ENCODE results near the gene SH3RF2. TPM values are rescaled to one million over a fixed set of nuclear protein-coding genes. Genes with fewer than 3 reads are reported as not detected.
A peak's percentile ranks its signal among the peaks of the same experiment; 100 is the strongest.

Gene SH3RF2
- total RNA-seq, 1 donor from 2014 or later, result not detected

DNA sequence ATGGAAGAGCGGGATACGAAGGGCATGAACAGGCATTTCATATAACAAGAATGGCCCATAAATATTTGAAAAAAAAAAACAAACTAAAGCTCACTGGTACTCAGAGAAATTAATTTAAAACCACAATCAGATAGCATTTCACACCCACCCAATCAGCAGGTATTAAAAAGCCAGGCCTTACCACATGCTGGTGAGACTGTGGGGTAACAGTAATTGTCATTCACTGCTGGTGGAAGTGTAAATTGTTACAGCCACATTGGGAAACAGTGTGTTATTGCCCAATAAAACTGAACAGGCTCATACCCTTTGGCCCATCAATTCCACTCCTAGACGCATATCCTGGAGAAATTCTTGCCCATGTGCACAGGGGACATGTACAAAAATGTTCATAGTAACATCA is 103.0 kb downstream of the SH3RF2 start:
- H3K9me3 Mint-ChIP-seq (ENCODE audit: unreplicated experiment), result no peaks in the 10 kb centered on the region
- no peak overlapping the region for H3K27ac Mint-ChIP-seq (ENCODE audit: unreplicated experiment)
- no peak for DNase-seq
- TF ChIP-seq, protein P1, sequence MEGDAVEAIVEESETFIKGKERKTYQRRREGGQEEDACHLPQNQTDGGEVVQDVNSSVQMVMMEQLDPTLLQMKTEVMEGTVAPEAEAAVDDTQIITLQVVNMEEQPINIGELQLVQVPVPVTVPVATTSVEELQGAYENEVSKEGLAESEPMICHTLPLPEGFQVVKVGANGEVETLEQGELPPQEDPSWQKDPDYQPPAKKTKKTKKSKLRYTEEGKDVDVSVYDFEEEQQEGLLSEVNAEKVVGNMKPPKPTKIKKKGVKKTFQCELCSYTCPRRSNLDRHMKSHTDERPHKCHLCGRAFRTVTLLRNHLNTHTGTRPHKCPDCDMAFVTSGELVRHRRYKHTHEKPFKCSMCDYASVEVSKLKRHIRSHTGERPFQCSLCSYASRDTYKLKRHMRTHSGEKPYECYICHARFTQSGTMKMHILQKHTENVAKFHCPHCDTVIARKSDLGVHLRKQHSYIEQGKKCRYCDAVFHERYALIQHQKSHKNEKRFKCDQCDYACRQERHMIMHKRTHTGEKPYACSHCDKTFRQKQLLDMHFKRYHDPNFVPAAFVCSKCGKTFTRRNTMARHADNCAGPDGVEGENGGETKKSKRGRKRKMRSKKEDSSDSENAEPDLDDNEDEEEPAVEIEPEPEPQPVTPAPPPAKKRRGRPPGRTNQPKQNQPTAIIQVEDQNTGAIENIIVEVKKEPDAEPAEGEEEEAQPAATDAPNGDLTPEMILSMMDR (IDR thresholded peaks at IDR 0.05; ENCODE audit: partially characterized antibody, unreplicated experiment), result no peak
- no peaks in the 10 kb centered on the region for H3K27me3 Mint-ChIP-seq (ENCODE audit: unreplicated experiment)
- H3K36me3 Mint-ChIP-seq (ENCODE audit: unreplicated experiment), result no peaks in the 10 kb centered on the region
- no peak overlapping the region for H3K4me3 Mint-ChIP-seq (ENCODE audit: unreplicated experiment)
- H3K4me1 Mint-ChIP-seq (ENCODE audit: low read depth, unreplicated experiment), result no peaks in the 10 kb centered on the region

DNA sequence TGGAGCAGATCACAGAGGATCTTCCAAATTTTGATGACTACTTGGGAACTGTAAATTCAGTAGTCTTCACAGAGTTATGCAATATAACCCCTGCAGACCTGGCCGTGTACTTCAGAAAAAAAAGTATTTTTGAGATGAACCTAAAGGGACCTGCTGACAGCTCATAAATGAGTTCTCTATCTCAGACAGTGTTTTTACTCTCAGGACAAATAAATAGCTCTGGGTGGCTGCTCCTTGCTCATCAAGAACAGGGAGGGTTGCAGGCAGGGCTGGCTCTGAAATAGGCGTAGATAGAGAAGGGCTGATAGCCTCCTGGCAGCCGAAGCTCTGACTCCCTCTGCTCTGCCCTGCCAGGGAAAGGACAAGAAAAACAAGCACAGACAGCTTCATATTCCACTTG is 104.1 kb downstream of the SH3RF2 start:
- DNase-seq, result no peak
- no peaks in the 10 kb centered on the region for H3K4me1 Mint-ChIP-seq (ENCODE audit: low read depth, unreplicated experiment)
- H3K4me3 Mint-ChIP-seq (ENCODE audit: unreplicated experiment), result no peak overlapping the region
- H3K27me3 Mint-ChIP-seq (ENCODE audit: unreplicated experiment), result no peaks in the 10 kb centered on the region
- no peak overlapping the region for H3K27ac Mint-ChIP-seq (ENCODE audit: unreplicated experiment)
- H3K36me3 Mint-ChIP-seq (ENCODE audit: unreplicated experiment), result no peaks in the 10 kb centered on the region
- TF ChIP-seq, protein P1 (IDR thresholded peaks at IDR 0.05; ENCODE audit: partially characterized antibody, unreplicated experiment), result no peak
- H3K9me3 Mint-ChIP-seq (ENCODE audit: unreplicated experiment), result no peaks in the 10 kb centered on the region

DNA sequence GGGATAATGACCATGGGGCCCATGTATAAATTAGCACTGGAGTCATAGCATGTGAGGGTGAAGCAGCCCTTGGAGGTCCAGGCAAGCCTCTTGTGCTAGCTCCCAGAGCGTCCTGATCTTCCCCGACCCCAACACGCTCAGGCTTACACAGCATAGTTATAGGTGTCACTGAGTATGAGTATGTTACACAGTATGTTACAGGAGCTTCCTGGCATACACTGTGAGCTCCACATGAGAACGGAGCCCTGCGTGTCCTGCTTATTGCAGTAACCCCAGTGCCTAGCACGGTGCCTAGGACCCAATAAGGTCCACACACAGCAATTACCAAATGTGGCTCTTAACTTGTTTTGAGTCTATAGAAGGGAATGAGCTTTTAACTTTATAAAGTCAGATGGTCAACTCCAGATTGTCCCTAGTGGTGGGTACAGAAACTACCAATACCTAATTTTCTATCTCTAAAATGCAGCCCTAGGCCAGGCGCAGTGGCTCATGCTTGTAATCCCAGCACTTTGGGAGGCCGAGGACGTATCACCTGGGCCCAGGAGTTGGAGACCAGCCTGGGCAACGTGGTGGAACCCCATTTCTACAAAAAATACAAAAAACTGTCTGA is 104.9 kb downstream of the SH3RF2 start:
- H3K27ac Mint-ChIP-seq (ENCODE audit: unreplicated experiment), result no peak overlapping the region
- H3K27me3 Mint-ChIP-seq (ENCODE audit: unreplicated experiment), result no peaks in the 10 kb centered on the region
- TF ChIP-seq, protein P1 (IDR thresholded peaks at IDR 0.05; ENCODE audit: partially characterized antibody, unreplicated experiment), result peak; percentile 72
- DNase-seq, result no peak
- H3K4me1 Mint-ChIP-seq (ENCODE audit: low read depth, unreplicated experiment), result no peaks in the 10 kb centered on the region
- no peaks in the 10 kb centered on the region for H3K9me3 Mint-ChIP-seq (ENCODE audit: unreplicated experiment)
- no peak overlapping the region for H3K4me3 Mint-ChIP-seq (ENCODE audit: unreplicated experiment)
- H3K36me3 Mint-ChIP-seq (ENCODE audit: unreplicated experiment), result no peaks in the 10 kb centered on the region

DNA sequence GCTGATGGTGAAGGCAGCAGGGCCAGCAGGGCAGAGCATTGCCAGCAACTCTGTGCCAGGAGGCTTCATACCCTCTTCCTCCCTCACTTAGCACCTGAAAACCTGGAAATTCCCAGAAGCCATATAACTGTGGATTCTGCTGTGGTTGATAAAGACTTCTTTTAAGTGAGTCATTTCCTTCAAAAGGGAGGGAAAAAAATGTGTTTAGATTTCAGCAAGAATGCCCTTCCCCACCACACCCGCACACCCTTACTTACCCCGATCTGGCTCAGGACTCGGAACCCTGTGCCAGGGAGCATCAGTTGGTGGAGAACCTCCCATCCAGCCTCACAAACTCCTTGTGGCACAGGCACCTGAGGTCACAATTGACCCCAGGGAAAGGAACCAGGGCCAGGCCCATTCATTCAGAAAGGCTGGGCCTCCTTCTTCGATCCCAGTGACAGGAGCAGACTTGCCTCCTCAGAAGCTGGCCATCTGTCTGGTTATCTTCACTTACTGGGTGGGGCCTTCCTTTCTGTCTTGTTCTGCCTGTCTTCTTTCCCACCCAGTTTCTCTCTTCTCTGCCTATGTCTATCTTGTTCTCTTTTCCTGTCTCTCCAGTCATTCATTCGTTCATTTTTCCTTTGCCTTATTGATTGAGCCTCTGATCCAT is 106.4 kb downstream of the SH3RF2 start:
- H3K27ac Mint-ChIP-seq (ENCODE audit: unreplicated experiment), result no peak overlapping the region
- no peaks in the 10 kb centered on the region for H3K27me3 Mint-ChIP-seq (ENCODE audit: unreplicated experiment)
- TF ChIP-seq, protein P1 (IDR thresholded peaks at IDR 0.05; ENCODE audit: partially characterized antibody, unreplicated experiment), result no peak
- H3K9me3 Mint-ChIP-seq (ENCODE audit: unreplicated experiment), result no peaks in the 10 kb centered on the region
- DNase-seq, result no peak
- no peaks in the 10 kb centered on the region for H3K36me3 Mint-ChIP-seq (ENCODE audit: unreplicated experiment)
- H3K4me3 Mint-ChIP-seq (ENCODE audit: unreplicated experiment), result no peak overlapping the region
- no peaks in the 10 kb centered on the region for H3K4me1 Mint-ChIP-seq (ENCODE audit: low read depth, unreplicated experiment)

DNA sequence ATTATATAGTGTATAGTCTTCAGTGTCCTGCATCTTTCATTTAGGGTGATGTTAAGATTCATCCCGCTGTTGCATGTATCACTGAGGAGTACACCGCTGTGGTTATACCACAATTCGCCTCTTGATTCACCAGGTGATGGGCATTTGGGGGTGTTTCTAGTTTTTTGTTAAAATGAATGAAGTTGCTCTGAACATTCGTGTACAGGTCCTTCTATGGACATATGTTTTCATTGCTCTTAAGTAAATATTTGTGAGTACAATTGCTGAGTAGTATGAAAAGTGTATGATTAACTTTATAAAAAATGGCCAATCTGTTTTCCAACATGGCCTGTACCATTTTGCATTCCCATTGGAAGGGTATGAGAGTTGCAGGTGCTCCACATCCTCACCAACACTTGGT is 107.3 kb downstream of the SH3RF2 start:
- no peaks in the 10 kb centered on the region for H3K27me3 Mint-ChIP-seq (ENCODE audit: unreplicated experiment)
- TF ChIP-seq, protein P1 (IDR thresholded peaks at IDR 0.05; ENCODE audit: partially characterized antibody, unreplicated experiment), result no peak
- DNase-seq, result no peak
- no peaks in the 10 kb centered on the region for H3K4me1 Mint-ChIP-seq (ENCODE audit: low read depth, unreplicated experiment)
- H3K36me3 Mint-ChIP-seq (ENCODE audit: unreplicated experiment), result no peaks in the 10 kb centered on the region
- H3K4me3 Mint-ChIP-seq (ENCODE audit: unreplicated experiment), result no peak overlapping the region
- no peak overlapping the region for H3K27ac Mint-ChIP-seq (ENCODE audit: unreplicated experiment)
- H3K9me3 Mint-ChIP-seq (ENCODE audit: unreplicated experiment), result no peaks in the 10 kb centered on the region

Measured in glutamatergic neuron (in vitro differentiated cells).